DMS53 (cell line): ENCODE data around the gene HARS1.
A peak's percentile ranks its signal among the peaks of the same experiment; 100 is the strongest.
"Not testable (repeated sequence)": the region's sequence is repeated elsewhere in the genome, so short reads cannot be mapped to it uniquely, and the experiment has no call there.

Source experiments
- DNase-seq: peaks from one replicate; lab custom pipeline; 2025; lab: John Stamatoyannopoulos, UW

HARS1 gene

GRCh38 chr5:140690941-140691924 lies at the start of gene HARS1, which contains the start of gene HARS2:
Gene HARS1 (minus strand): TSS chr5:140691370. CDS start chr5:140691304, 66 bp downstream.
Gene HARS2 (plus strand): TSS chr5:140691455. CDS start chr5:140691649, 194 bp downstream.
- DNase-seq = peak; percentile 99

- no peak for DNase-seq
Measured at GRCh38 chr5:140737486-140737885, 46.3 kb upstream of the HARS1 start.

GRCh38 chr5:140734354-140734753 lies 43.2 kb upstream of the HARS1 start:
- DNase-seq = peak; percentile 38

GRCh38 chr5:140733098-140733497 lies 41.9 kb upstream of the HARS1 start:
- no peak for DNase-seq

GRCh38 chr5:140725799-140726471 lies 34.8 kb upstream of the HARS1 start:
- peak; percentile 97 for DNase-seq

GRCh38 chr5:140721395-140721794 lies 30.2 kb upstream of the HARS1 start:
- peak; percentile 18 for DNase-seq

GRCh38 chr5:140720738-140721137 lies 29.6 kb upstream of the HARS1 start:
- peak; percentile 34 for DNase-seq

GRCh38 chr5:140718266-140718592 lies 27.1 kb upstream of the HARS1 start:
- no peak for DNase-seq

GRCh38 chr5:140716238-140716637 lies 25.1 kb upstream of the HARS1 start:
- not testable (repeated sequence) for DNase-seq

GRCh38 chr5:140713562-140714094 lies 22.5 kb upstream of the HARS1 start:
- DNase-seq = peak; percentile 32

- DNase-seq = no peak
Measured at GRCh38 chr5:140711794-140712193, 20.6 kb upstream of the HARS1 start.

- DNase-seq = peak; percentile 99
Measured at GRCh38 chr5:140710899-140711552, 19.9 kb upstream of the HARS1 start.

- DNase-seq = peak; percentile 92
Measured at GRCh38 chr5:140708787-140709186, 17.6 kb upstream of the HARS1 start.

- no peak for DNase-seq
Measured at GRCh38 chr5:140707812-140708211, 16.6 kb upstream of the HARS1 start.

GRCh38 chr5:140700177-140701144 lies 9.3 kb upstream of the HARS1 start, which contains the start of gene ZMAT2:
Gene ZMAT2 (plus strand): TSS chr5:140700447. CDS start chr5:140700461, 14 bp downstream.
- peak; percentile 99 for DNase-seq

- no peak for DNase-seq
Measured at GRCh38 chr5:140696891-140697492, 5.8 kb upstream of the HARS1 start.

- no peak for DNase-seq
Measured at GRCh38 chr5:140694276-140694675, 3.1 kb upstream of the HARS1 start.

- DNase-seq = peak; percentile 63
Measured at GRCh38 chr5:140690376-140690932, 716 bp downstream of the HARS1 start.

GRCh38 chr5:140678993-140679392 lies 12.2 kb downstream of the HARS1 start:
- DNase-seq = no peak

- DNase-seq = no peak
Measured at GRCh38 chr5:140677947-140678346, 13.2 kb downstream of the HARS1 start.
